ENCODE measurements around the gene IBTK.
"Not testable (repeated sequence)": the region's sequence is repeated elsewhere in the genome, so short reads cannot be mapped to it uniquely, and the experiment has no call there.

- not testable (repeated sequence) for TF ChIP-seq POLR2A, EP300, CTCF (IDR thresholded peaks at IDR 0.05)
These were observed 118.6 kb downstream of the IBTK start for GRCh38 chr6:82128973-82129372.
